H1 (cell line): ENCODE measurements around the gene TDO2. TPM values are rescaled to one million over a fixed set of nuclear protein-coding genes. Genes with fewer than 3 reads are reported as not detected.

ENCODE experiments used
- KDM1A ChIP-seq: fragments of 200-600, 300-600 bp; sonication (generic); IDR thresholded peaks from 2 replicates; pipeline ENCODE4 v1.7.1; 2016; ENCODE audit warnings: mild to moderate bottlenecking, low read length, borderline replicate concordance
- polyA plus RNA-seq, 7 experiments: library from polyadenylated mRNA; depleted of rRNA in 3 of 7; stranded (reverse) in 5 of 7; unstranded in 2 of 7; fragments of >200 nt in 5 of 7; fragments of 200-250 nt in 2 of 7; gene quantifications; 1 replicate in 5 of 7; 2 replicates in 1 of 7; 4 replicates in 1 of 7; pipeline versions ENCODE4 v1.2.1 to v1.2.3, GENCODE V29; 2011 to 2013; ENCODE audit warnings: missing spikeins in 2 of 7, mixed read lengths in 2 of 7
- total RNA-seq: library from RNA; stranded (reverse); fragmentation: NEBNext Ultra II Directional; extraction: Animal tissue kit (Norgen Biotek cat#: 25700); gene quantifications from 2 replicates; pipeline ENCODE4 v1.2.1, GENCODE V29; 2021
- TF ChIP-seq, protein P1 (sequence below): fragments of 300-600 bp; sonication (generic); IDR thresholded peaks from 2 replicates; pipeline ENCODE4 v1.7.1; 2012; ENCODE audit warnings: low read length, moderate library complexity, mild to moderate bottlenecking, inconsistent platforms; ENCODE audit not compliant: insufficient replicate concordance

The TDO2 gene
- total and polyA plus RNA-seq, 2 of the 8 experiments (the other 6 are each of a cell fraction or from before 2014, with no cell fraction given), result 0.03 TPM; not detected in 1

DNA sequence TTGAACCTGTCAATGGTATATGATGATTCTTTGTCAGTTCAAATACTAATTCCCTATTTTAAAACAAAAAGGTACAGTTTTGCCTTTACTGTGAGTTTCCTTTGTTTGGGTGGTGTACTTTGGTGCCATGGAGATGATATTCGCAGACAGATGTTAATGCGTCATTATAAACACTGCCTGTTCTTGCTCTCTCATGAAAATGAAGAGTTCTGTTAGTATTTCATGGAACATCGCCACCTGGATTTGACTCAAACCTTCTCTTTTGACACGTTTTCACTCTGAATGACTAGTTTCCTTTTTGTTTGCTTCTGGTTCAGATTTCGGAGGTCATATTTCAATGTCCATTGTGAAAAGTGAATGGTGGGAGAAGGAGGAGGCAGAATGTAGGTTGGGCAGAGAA, 57.0 kb downstream of the TDO2 start (continued):
- TF ChIP-seq, protein P1, sequence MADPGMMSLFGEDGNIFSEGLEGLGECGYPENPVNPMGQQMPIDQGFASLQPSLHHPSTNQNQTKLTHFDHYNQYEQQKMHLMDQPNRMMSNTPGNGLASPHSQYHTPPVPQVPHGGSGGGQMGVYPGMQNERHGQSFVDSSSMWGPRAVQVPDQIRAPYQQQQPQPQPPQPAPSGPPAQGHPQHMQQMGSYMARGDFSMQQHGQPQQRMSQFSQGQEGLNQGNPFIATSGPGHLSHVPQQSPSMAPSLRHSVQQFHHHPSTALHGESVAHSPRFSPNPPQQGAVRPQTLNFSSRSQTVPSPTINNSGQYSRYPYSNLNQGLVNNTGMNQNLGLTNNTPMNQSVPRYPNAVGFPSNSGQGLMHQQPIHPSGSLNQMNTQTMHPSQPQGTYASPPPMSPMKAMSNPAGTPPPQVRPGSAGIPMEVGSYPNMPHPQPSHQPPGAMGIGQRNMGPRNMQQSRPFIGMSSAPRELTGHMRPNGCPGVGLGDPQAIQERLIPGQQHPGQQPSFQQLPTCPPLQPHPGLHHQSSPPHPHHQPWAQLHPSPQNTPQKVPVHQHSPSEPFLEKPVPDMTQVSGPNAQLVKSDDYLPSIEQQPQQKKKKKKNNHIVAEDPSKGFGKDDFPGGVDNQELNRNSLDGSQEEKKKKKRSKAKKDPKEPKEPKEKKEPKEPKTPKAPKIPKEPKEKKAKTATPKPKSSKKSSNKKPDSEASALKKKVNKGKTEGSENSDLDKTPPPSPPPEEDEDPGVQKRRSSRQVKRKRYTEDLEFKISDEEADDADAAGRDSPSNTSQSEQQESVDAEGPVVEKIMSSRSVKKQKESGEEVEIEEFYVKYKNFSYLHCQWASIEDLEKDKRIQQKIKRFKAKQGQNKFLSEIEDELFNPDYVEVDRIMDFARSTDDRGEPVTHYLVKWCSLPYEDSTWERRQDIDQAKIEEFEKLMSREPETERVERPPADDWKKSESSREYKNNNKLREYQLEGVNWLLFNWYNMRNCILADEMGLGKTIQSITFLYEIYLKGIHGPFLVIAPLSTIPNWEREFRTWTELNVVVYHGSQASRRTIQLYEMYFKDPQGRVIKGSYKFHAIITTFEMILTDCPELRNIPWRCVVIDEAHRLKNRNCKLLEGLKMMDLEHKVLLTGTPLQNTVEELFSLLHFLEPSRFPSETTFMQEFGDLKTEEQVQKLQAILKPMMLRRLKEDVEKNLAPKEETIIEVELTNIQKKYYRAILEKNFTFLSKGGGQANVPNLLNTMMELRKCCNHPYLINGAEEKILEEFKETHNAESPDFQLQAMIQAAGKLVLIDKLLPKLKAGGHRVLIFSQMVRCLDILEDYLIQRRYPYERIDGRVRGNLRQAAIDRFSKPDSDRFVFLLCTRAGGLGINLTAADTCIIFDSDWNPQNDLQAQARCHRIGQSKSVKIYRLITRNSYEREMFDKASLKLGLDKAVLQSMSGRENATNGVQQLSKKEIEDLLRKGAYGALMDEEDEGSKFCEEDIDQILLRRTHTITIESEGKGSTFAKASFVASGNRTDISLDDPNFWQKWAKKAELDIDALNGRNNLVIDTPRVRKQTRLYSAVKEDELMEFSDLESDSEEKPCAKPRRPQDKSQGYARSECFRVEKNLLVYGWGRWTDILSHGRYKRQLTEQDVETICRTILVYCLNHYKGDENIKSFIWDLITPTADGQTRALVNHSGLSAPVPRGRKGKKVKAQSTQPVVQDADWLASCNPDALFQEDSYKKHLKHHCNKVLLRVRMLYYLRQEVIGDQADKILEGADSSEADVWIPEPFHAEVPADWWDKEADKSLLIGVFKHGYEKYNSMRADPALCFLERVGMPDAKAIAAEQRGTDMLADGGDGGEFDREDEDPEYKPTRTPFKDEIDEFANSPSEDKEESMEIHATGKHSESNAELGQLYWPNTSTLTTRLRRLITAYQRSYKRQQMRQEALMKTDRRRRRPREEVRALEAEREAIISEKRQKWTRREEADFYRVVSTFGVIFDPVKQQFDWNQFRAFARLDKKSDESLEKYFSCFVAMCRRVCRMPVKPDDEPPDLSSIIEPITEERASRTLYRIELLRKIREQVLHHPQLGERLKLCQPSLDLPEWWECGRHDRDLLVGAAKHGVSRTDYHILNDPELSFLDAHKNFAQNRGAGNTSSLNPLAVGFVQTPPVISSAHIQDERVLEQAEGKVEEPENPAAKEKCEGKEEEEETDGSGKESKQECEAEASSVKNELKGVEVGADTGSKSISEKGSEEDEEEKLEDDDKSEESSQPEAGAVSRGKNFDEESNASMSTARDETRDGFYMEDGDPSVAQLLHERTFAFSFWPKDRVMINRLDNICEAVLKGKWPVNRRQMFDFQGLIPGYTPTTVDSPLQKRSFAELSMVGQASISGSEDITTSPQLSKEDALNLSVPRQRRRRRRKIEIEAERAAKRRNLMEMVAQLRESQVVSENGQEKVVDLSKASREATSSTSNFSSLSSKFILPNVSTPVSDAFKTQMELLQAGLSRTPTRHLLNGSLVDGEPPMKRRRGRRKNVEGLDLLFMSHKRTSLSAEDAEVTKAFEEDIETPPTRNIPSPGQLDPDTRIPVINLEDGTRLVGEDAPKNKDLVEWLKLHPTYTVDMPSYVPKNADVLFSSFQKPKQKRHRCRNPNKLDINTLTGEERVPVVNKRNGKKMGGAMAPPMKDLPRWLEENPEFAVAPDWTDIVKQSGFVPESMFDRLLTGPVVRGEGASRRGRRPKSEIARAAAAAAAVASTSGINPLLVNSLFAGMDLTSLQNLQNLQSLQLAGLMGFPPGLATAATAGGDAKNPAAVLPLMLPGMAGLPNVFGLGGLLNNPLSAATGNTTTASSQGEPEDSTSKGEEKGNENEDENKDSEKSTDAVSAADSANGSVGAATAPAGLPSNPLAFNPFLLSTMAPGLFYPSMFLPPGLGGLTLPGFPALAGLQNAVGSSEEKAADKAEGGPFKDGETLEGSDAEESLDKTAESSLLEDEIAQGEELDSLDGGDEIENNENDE, result no peak
- no peak for TF ChIP-seq KDM1A
